NCI-H187 treated with DMSO at 0.1 percent for 48 hours (cell line): ENCODE results near the gene ENAH.

Source experiments
- DNase-seq: peaks from one replicate; lab custom pipeline; 2025; lab: John Stamatoyannopoulos, UW

ENAH gene

DNA sequence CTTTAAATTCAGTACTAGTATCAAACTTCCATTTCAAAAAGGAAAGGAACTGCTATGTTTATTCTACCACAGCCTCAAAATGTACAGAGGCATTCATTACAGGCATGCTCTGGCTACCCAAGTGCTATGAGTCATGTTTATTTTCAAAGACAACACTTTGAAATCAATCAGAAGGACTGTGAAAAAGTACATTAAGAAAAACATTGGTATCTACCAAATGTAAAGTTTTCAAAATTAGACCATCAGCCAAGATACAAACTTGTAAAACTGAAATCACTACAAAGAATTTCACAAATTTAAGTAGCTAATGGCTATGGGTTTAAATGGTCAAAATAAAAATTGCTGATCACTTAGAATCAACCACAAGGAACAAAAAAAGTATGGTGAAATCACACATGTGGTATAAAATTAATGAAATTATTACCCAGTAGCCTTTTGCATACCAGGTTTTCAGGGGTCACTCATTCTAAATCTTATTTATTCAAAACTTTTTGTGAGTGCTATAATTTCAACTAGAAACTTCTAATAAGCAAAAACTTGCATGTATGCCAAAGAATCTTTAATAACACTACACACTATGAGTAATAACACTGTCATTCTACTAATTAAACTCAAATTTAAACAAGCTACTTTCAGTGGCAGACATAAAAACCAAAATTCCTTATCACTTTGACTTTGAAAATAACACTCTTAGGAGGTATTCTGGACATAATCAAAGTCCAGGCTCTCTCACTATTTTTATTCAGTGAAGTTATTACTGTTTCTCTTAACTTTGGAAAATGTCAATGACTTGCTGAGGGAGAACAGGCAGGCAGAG is 49.2 kb downstream of the ENAH start:
- DNase-seq, result no peak

DNA sequence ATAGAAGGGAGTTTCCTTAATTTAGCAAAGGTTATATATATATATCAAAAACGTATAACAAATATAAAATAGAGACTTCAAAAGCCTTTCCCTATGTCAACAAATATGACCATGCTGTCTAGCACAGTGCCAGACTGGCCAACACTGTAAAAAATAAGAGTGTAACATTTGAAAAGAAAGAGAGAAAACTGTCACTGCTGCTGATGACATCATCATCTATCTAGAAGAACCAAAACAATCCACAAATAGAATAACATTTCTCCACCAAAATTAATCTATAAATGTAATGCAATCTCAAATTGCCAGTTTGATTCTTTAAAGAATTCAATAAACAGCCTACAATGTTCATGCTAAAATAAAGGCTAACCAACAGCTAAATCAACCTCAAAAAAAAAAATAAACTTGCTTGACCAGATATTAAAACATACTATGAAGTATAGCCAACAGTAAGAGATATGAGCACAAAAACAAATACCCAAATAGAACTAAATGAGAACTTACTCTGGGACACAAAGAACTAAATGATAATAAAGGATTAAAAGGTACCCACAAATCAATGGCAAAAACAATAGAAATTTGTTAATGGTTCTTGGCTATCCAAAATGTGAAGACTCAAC is 50.2 kb downstream of the ENAH start:
- no peak for DNase-seq

DNA sequence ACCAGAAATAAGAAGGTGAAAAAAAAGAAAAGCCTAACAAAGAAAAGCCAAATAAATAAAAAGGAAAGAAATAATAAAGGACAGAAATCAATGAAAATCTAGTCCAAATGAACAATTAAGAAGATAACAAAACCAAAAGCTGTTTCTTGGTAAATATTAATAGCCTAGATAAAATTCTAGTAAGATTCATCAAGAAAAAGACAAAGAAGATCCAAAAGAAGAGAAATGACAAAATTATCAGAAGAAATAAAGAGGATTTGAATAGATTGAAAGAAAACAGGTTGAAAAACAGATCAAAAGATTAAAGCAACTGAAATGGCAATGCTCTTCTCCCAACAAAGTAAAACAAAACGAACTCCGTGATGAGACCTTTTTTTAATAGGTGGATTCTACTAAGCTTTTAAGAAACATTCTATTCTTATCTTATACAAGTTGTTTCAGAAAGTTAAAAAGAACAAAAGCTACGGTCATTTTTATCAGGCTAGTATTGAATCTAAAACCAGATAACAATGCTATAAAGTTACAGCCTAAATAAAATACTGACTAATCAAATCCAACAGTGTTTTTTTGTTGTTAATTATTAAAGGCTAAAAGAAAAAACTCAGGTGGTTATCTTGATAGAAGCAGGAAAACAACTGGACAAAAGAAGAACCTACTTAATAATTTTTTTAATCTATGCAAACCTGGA is 50.9 kb downstream of the ENAH start:
- no peak for DNase-seq

- DNase-seq, result no peak
Measured at GRCh38 chr1:225598847-225599246, 54.1 kb downstream of the ENAH start.

DNA sequence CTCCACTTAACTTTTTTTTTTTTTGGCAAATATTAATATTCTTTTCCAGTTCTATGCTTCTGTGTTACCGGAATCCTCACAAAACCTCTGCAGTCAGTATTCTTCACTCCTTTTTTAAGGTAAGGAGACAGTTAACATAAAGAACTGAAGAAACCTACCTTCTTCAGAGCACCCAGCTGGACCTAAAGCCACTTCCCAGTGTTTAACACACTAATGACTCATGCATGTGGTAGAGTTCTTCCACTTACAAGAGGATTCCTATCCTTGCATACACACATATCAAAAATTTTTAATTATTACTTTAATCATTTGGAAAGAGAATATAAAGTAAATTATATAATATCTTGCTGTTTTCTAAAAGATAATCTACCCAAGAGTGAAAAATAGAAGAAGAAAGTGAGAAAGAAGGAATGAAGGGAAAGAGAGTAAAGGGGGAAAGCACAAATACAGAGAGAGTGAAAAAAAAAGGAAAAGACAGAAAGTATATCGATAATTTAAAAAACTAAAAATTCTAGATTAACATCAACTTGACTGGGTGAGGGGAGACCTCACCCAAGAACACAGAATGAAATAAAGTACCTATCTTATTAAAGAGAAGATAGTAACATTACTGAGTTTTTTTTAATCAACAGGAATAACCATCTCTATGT is 54.9 kb downstream of the ENAH start:
- DNase-seq, result no peak

- DNase-seq, result no peak
Measured at GRCh38 chr1:225596736-225597135, 56.2 kb downstream of the ENAH start.

- DNase-seq, result no peak
Measured at GRCh38 chr1:225595974-225596551, 56.9 kb downstream of the ENAH start.

DNA sequence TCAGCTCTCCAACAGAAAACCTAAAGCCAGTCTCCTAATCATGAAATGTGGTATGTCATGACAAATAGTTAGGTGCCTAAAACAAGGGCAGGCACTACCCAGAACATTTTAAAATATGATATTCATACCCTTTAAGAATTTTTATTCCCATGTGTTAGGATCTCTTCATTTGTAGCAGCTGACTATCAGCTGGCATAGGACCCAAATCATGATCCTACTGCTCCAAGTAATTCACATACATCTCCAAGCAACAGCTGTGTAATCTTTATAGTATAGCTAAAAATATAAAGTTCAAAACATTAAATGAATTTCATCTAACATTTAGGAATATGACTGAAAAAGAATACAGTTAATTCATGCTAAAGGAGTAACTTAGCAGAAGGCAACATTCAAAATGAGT is 57.5 kb downstream of the ENAH start:
- no peak for DNase-seq

DNA sequence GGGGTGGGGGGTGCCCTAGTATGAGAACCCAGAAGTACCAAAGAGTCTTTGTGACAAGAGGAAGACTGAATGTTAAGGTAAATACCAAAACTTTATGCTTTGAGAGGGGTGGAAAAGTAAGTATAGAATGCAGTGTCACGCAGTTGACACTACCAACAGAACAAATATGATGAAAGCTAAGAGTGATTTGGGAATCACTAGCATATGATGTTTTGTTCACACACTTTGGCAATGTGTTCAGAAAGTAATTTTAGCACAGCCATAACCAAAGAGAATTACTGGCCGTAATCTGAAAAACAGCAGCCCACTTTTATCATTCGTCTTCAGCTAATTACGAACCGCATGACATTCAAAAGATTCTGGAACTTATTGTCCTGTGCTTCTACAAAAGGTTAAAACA is 59.5 kb downstream of the ENAH start:
- no peak for DNase-seq

- DNase-seq, result no peak
Measured at GRCh38 chr1:225592362-225593025, 60.4 kb downstream of the ENAH start.

DNA sequence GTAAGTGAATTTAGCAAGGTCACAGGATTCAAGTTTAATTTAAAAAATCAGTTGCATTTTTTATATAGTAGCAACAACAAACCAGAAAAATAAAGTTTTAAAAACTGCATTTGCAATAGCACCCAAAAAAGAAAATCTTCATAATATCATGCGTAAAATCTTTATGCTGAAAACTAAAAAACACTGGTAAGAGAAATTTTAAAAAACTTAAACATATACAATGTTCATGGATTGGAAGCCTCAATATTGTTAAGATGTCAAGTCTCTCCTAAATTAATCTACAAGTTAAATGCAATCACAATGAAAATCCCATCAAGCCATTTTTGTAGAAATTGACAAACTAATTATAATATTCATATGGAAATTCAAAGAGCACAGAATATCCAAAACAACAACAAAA is 65.6 kb downstream of the ENAH start:
- DNase-seq, result no peak

DNA sequence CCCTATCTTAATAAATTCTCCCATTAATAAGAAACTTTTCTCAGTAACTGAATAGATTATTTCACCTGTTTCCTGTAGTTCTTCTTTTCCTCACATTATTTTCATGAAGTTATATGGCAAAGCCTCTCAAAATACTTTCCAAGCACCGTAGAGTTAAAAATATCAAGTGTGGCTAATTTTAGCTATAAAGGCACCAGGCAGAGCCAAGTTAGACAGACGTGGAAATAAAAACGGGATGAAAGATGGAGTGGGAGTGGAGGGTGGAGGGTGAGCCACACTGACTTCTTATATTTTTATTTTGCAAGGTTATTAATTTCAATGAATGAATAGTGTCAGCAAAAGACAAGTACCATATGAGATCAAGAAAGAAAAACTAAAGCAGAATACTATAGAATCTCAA is 71.7 kb downstream of the ENAH start:
- DNase-seq, result no peak

DNA sequence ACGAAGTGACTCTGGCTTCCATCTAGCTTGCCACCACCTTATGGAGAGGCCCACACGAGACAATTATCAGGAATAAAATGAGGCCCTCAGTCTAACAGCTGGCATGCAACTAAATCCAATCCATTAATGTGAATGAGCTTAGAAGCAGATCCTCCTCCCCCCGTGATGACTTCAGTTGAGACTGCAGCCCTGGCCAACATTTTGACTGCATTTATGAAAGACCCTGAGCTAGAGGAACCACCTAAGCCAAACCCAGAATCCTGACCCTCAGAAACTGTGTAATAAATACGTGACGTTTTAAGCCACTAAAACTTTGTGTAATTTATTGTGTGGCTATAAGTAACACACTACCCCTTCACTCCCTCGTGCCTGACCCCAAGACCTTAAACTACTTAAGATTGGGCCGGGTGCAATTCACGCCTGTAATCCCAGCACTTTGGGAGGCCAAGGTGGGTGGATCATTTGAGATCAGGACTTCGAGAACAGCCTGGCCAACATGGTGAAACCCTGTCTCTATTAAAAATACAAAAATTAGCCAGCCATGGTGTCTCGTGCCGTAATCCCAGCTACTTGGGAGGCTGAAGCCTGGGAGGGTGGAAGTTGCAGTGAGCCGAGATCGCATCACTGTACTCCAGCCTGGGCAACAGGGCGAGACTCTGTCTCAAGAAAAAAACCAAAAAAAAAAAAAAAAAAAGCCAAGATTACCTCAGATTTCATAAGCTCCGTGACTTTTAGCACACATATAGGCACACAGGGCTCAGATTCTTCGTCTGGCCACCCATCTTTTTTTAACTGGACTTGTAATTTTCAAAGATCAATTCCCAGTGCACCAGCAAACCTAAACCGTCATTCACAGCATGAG is 72.5 kb downstream of the ENAH start:
- no peak for DNase-seq

- DNase-seq, result no peak
Measured at GRCh38 chr1:225578251-225578977, 74.5 kb downstream of the ENAH start.

- DNase-seq, result no peak
Measured at GRCh38 chr1:225577241-225577640, 75.7 kb downstream of the ENAH start.

- DNase-seq, result no peak
Measured at GRCh38 chr1:225573216-225573615, 79.7 kb downstream of the ENAH start.

DNA sequence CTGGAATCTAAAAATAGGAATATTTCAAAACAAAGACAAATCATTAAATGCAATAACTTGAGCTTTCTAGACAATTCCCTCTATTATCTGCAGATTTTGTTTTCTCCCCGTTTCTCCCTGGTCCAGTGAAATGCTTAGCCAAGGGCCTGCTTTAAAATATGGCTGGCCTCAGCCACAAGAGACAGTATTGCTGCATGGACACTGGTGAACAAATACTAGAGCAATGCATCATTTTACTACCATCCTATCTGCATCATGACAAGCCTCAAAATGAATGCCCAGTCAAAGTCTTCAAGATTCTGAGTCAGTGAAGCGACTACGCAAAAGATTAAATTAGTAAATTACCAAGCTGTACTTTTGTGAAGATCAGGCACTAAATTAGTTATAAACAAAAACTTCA is 80.5 kb downstream of the ENAH start:
- DNase-seq, result no peak

GRCh38 chr1:225567789-225568188 is 85.1 kb downstream of the ENAH start:
- no peak for DNase-seq

GRCh38 chr1:225565847-225566246 is 87.1 kb downstream of the ENAH start:
- DNase-seq, result no peak

GRCh38 chr1:225561675-225562074 is 91.2 kb downstream of the ENAH start:
- DNase-seq, result no peak
